Smooth muscle cell of the brain vasculature (primary cell): ENCODE data around the gene NPC1.
A peak's percentile ranks its signal among the peaks of the same experiment; 100 is the strongest.
"Not testable (repeated sequence)": the region's sequence is repeated elsewhere in the genome, so short reads cannot be mapped to it uniquely, and the experiment has no call there.

Experiments used
- DNase-seq: peaks from one replicate; pipeline ENCODE4 v3.0.0-alpha.2; 2012; ENCODE audit warnings: low read depth, low spot score

The NPC1 gene

DNA sequence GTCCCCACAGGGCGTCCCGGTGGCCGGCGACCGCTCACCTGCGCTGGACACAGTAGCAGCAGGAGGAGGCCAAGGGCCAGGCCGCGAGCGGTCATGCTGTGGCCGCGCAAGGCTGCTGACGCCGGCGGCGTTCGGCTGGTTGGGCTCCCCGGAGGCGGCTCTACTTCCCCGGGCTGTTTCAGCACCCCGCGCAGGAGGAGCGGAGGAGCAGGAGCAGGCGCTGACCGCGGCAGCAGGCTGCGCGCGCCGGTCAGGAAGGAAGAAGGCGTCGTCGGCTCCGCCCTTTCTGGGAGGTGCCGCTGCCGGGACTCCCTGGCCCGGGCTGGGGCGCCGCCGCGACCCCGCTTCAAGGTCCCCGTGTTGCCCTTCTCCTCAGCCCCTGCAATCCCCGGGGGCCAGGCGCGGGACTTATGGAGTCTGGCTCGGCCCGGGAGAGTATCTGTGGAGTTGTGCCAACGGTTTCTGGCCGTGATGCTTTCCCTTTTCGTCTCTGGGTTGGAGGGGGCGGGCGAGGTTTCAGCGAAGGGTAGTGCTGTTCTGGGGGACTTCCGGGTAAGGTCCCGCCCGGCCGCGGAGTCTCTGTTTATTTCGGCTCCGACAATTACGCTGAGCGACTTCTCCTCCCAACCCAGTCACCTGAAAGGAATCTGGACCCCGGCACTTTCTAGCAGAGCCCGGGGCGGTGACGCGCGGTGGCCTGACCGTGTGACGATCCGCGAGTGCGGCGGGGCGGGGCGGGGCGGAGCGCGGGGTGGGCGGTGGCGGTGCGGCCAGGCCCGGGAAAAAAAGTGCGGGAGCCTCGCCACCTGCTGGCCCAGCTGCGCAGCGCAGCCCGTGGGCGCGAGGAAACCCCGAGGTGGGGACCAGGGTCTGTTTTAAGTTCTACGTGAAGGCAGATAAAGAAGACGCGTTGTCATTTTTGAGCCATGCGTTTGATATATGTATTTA lies at the start of gene NPC1:
Gene NPC1 (minus strand): TSS at position 258 of the 948 bp plus-strand sequence. CDS start 163 bp downstream, at position 95.
- DNase-seq: peak; percentile 83

DNA sequence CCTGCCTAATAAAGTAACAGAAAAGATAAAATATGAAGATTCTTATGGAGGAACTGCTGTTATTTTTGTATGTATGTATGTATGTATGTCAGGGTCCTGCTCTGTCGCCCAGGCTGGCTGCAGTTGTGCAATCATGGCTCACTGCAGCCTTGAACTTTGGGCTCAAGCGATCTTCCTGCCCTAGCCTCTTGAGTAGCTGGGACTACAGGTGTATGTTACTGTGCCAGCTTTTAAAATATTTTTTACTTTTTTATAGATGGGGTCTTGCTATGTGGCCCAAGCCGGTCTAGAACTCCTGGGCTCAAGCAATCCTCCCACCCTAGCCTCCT lies 49.7 kb upstream of the NPC1 start:
- no peak for DNase-seq

DNA sequence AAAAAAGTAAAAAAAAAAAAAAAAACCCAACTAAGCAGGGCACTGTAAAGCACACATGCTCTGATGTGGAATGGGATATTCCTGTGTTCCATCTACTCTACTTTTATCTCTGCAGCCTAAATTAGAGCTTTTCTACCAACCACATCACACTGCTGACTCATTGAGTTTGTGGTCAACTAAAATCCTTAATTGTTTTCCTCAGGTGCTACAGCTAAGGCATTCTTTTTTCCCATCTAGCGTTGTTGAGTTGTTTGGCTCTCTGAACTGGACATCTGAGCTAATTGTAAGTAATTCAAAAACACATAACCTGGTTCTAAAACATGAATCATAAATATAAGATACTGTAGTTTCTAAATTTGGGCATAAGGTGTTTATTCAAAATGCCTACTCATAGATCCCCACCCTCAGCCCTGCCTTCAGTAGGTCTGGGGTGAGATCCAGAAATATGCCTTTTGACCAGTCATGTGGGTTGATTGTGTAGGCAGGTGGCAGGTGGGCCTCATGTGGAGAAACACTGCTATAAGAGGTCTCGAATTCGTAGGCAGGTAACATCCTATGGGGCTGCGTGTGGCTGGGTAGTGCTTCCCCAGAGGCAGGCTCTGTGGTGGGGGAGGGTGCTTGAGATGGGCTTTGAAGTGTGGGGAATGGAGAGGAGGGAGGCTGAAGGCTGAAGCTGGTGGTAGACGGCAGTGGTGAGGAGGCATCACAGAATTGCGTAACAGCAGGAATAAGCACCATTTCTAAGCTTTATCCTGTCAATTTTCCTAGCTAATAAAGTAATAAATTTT lies 49.2 kb upstream of the NPC1 start:
- DNase-seq: no peak

DNA sequence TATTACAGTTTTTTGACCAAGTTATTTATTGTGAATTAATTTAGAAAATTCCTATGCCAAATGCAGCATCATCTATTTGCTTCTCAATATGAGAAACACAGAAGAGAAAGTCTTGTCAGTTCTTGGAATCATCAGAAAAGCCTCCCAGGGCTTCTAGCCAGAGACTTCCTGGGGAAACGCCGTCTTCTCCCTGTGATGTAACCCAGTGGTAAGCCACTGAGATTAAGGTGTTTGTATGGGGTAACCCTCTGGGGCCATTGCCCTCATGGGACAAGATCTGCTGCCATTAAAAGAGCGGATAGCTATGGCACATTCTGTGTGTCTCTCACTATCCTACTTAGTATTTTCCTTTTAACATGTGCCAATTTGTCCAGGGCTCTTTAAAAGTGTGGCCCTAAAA lies 48.4 kb upstream of the NPC1 start:
- DNase-seq: no peak

DNA sequence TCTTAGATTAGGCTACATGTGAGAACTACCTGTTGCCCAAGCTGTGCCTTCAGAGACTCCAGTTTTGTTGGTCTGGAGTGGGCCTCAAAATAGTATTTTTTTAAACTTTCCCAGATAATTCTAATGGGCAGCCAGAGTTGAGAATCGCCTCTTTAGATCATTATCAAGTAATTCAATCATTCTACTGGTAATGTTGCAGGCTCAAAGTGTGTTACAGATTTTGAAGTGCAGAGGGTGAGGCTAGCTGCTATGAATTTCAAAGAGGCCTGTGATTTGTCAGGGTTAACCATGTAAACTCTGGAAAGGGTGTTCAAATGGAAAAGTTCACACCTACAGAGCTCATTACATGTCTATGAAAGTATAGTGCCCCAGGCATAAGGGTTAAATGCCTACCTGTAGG lies 46.3 kb upstream of the NPC1 start:
- no peak for DNase-seq

DNA sequence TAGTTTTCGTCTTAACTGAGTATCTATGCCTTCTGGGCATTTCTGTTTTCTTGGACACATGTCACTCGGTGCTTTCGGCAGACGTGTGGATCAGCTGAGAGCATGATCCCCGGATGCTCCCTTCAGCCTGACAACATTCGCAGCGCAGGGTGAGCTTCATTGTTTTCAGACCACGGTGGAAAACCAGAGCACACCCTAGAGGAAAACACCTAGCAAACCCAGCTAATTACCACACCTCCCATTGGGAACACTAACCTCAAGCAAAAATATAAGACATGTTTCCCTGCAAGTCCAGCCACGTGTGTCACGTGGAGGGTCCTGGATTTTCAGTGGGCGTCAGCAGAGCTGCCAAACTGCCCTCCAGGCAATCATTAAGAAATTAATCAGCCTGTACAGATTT lies 45.4 kb upstream of the NPC1 start:
- DNase-seq: no peak

DNA sequence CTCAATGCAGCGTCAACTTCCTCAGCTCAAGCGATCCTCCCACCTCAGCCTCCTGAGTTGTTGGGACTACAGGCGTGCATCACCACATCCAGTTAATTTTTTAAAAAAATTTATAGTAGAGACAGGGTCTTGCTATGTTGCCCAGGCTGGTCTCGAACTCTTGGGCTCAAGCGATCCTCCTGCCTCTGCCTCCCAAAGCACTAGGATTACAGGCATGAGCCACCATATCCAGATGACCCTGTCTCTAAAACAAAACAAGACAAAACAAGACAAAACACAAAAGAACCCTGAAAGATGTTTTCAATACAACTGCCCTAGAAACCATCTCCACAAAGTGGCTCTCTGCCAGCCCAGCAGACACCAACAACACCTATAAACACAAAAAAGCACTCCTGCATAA lies 45.0 kb upstream of the NPC1 start:
- DNase-seq: no peak

DNA sequence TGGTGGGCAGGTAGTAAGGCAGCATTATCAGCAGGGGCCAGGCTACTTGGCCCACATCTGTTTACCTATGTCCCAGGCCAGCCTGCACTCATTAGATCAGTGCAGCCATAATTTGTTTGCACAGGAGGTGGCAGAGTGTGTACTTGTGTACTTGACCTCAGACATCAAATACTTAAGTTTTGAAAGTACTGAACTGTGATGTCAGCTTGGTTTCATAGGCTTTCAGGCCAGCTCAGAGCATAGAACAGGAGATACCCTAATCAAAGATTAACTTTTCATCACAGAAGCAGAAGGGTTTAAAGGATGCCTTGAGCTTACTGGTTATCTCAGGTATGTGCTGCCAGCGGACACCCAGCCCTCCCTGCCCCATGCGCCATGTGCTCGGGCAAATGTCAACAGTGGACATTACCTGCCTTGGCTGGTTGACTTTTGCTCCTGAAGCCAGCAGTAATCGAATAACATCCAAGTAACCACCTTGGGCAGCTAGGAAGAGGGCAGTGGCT lies 43.2 kb upstream of the NPC1 start:
- no peak for DNase-seq

DNA sequence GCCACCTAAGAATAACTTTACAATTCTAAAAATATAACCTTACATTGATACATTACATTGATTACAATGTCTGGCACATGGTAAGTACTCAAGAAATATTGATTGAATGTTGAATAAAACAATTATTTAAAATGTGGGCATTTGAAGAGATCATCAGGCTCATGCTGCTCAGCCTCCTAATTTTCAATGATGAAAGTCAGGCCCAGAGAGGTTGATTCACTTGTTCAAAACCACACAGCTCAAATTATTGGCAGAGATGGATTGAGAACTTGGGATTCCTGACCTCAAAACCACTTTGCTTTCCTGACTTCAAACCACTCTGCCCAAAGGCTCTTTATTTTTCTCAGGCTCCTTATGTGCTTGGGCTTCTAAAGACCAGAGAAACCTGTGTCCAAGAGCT lies 41.7 kb upstream of the NPC1 start:
- no peak for DNase-seq

DNA sequence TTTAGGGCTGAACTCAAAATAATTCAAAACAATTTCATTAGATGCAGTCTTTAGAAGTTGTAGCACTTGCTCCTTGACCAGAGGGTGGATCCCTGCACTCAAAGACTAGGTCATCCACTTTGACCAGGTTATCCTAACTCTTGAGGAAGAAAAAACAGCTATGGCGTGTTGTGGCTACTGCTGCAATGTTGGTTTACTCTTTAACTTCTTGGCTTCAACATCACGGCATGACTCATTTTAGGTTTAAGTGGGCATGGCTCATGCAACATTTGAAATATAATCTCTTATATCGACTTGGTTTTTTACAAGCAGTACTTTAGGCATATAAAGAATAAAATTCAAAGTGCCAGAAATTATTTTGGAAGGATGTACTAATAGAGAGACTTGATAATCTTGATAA lies 41.0 kb upstream of the NPC1 start:
- peak; percentile 47 for DNase-seq

DNA sequence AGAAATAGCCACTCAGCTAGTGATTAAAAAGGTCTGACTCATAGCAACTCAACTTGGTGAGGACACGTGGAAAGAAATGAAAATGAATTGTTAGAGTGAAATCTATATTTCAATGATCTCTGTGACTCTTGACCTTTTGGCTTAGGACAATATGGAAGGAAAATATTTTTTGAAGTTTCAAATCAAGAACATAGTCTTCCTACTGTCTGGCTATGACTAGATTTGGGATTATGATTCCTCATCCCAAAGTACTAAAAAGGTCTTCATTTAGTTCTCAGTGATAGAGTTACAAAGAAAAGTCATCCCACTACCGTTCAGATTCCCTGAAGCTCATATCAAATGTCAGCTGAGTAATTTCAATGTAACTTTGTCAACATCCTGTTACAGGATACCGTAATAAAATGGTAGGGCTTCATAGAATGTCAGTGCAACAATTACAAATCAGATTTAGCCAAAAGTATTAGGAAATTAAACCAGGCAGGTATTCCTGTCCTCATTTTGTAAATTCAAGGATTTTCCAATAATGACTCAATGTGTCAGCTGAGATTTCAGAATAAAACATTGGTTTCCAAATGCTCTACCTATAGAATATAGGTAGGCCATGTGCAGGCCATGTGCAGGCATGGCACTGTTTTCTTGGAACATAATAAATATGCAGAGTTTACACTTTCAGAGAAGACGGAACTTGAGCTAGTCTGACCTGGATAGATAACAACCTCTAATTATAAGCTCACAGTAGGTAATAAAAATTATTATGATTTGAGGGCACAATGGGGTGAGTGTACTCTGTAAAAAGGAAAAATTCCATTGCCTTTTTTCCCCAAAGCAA lies 40.4 kb upstream of the NPC1 start:
- DNase-seq: no peak

DNA sequence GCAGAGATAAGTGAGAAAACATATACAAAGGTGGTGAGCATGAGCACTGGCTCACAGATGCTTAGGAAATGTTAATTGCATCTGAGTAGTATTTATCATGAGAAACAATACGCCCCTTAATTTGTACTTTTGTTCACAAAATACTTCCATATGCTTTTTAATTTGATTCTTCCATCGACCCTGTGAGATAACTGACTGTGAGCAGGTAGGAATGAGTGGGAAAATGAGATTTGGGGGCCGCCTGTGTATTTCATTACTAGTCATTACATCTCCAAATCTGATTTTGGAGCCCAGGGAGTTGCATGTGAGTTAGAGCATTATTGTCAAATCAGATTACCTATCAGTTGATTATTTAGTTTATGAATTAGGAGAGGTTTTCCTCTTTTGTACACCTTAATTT lies 36.7 kb upstream of the NPC1 start:
- no peak for DNase-seq

DNA sequence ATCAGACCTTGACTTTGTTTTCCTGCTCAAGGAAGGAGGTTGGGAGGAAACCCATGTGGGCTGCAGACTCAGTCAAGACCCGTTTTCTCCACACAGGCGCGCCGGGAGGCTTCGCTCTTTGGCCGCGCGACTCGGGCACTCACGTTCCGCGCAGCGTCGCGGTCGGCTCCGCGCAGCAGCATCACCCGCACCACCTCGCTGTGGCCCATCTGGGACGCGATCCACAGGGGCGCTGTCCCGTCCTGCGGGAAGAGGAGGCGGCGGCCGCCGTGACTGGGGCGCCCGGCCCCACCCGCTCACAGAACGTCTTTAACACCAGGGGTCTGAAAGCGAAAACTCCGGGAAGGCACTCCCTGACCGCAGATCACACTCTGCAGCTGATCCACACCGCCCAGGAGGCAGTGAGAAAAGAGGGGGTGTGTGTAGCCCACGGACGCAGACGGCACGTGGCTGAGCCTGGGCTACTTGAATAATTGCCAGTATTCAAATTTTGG lies 33.1 kb upstream of the NPC1 start:
- DNase-seq: no peak

DNA sequence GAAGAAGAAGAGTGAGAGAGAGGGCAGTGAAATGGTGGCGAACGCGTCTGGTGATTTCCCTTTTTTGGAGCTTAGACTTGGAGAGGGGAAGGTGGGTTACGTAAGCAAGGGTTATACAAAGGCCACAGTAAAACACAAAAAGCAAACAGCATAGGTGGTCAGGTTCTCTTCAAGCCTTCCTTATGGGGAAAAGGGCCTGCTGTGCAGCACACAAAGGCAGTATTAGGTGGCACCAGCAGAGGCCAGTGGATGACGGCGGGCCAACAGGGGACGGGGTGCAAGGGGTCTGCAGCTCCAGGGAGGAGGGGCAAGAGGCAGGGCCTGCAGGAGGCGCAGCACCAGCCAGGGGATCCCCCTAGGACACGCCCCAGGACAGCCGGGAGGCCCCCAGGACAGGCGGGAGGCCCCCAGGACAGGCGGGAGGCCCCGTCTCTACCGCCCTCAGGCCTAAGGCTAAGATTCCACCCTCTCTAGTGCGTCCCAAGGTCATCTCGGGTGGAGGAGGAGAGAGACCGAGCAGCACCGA lies 32.6 kb upstream of the NPC1 start:
- DNase-seq: no peak

DNA sequence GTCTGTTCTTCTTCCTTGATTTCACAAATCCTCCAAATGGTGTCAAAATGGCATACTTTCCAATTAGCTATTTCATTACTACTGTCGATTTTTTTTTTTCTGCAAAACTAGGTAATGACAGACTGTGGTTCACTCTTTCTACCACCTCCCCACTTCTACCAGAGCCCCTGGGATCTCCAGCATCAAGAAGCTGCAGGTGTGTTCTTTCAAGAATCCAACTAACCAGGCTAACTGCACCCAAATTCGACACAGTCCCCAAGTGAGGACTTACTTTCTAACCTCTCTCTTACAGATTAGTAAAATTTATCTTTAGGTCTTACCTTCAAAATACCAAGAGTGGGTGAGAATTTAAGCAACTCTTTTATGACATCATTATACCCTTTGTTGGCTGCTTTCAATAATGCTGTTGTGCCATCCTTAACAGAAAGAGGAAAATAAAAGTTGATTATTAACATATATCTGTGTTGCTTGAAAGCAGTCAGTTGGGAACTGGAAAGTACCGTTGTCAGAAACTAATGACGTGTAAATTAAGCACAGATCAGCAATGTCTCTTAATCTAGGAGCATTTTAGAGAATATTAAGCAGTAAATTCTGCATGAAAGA lies 31.2 kb upstream of the NPC1 start:
- DNase-seq: no peak

DNA sequence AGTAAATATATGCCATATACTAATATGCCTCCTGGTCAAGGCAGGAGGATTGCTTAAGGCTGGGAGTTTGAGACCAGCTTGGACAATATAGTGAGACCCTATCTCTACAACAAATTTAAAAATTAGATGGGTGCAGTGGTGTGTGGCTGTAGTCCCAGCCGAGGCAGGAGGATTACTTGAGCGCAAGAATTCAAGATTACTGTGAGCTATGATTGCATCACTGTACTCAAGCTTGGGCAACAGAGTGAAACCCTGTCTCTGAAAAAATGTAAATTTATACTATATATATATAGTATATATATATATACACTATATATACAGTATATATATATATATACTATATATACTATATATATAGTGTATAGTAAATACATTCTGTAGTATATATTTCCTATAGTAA lies 30.0 kb upstream of the NPC1 start:
- no peak for DNase-seq

DNA sequence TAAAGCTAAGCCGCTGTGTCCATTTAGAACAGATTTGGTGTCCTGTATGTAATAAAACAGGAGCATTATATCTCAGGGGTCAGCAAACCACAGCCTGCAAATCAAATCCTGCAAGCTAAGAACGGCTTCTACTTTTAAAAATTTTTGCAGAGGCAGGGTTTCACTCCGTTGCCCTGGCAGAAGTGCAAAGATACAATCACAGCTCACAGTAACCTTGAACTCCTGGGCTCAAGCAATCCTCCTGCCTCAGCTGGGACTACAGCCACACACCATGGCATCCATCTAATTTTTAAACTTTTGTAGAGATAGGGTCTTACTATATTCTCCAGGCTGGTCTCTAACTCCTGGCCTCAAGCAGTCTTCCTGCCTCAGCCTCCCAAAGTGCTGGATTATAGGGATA lies 28.6 kb upstream of the NPC1 start:
- no peak for DNase-seq

DNA sequence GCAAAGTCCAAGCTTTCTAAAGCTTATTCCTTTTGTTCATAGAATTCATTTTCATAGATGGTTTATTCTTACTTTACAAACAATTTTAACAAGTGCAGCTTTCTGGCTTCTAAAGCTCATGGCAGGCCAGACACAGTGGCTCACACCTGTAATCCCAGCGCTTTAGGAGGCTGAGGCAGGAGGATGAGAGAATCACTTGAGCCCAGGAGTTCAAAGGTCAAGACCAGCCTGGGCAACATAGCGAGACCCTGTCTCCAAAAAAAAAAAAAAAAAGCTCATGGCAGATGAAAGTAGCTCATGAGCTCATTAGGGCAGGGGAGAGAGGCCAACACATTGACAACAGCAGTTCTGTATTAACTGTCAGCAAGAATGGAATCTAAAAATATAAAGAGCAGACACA lies 28.1 kb upstream of the NPC1 start:
- DNase-seq: no peak

DNA sequence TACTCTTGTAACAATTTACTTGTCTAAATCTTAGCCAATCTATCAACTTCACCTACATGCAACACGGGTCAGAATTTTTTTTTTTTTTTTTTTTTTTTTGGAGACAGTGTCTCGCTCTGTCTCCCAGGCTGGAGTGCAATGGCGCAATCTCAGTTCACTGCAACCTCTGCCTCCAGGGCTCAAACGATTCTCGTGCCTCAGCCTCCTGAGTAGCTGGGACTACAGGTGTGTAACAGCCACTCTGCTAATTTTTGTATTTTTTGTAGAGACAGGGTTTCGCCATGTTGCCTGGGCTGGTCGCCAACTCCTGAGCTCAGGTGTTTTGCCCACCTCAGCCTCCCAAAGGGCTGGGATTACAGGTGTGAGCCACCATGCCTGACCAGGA lies 26.8 kb upstream of the NPC1 start:
- not testable (repeated sequence) for DNase-seq

DNA sequence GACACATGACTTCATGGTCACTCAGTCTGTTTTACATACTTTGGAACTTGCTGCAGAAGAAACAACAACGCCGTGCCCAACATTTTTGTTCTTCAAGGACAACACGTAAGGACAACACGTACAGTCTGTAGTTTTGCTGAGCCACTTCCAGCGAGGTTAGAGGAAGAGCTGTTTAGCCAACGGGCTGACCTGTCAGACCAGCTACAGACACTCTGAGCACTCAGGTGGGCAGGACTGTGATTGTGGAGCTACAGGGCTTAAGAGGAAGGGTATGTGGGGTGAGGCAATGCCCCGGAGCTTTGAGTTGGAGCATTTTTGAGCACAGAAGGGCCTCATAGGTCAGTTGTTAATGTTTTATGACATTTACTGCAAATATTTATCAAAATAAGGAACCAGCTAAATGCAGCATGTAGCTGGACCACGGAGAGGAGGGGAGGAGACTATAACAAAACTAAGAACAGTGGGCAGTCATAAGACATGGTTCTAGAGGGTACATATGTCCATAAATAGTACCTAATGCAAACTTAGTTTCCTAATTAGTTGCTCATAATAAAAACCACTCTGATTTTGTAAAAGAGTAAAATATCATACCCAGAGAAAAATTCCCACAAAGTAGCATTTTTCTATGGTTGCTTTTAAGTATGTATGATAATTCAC lies 26.3 kb upstream of the NPC1 start:
- no peak for DNase-seq
